ENCODE results near the gene PLAC8.

Gene PLAC8

GRCh38 chr4:83125738-83126141 lies 11.2 kb upstream of the PLAC8 start:
- H3K27ac ChIP-seq = no peak overlapping the region
- ChIA-PET POLR2A (ENCODE audit: low non-redundant PET) (no interaction called here), CTCF (interaction anchor here (0.5 to 1.0 kb wide), 3 partner anchors 16 to 387 kb away, joined by 3 to 5 read pairs (median 3); no protein-coding TSS in a partner anchor)
- TF ChIP-seq, protein P1, sequence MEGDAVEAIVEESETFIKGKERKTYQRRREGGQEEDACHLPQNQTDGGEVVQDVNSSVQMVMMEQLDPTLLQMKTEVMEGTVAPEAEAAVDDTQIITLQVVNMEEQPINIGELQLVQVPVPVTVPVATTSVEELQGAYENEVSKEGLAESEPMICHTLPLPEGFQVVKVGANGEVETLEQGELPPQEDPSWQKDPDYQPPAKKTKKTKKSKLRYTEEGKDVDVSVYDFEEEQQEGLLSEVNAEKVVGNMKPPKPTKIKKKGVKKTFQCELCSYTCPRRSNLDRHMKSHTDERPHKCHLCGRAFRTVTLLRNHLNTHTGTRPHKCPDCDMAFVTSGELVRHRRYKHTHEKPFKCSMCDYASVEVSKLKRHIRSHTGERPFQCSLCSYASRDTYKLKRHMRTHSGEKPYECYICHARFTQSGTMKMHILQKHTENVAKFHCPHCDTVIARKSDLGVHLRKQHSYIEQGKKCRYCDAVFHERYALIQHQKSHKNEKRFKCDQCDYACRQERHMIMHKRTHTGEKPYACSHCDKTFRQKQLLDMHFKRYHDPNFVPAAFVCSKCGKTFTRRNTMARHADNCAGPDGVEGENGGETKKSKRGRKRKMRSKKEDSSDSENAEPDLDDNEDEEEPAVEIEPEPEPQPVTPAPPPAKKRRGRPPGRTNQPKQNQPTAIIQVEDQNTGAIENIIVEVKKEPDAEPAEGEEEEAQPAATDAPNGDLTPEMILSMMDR (conservative IDR thresholded peaks at IDR 0.05; ENCODE audit: low read depth) = no peak
- no peak for DNase-seq (ENCODE audit: low spot score)

DNA sequence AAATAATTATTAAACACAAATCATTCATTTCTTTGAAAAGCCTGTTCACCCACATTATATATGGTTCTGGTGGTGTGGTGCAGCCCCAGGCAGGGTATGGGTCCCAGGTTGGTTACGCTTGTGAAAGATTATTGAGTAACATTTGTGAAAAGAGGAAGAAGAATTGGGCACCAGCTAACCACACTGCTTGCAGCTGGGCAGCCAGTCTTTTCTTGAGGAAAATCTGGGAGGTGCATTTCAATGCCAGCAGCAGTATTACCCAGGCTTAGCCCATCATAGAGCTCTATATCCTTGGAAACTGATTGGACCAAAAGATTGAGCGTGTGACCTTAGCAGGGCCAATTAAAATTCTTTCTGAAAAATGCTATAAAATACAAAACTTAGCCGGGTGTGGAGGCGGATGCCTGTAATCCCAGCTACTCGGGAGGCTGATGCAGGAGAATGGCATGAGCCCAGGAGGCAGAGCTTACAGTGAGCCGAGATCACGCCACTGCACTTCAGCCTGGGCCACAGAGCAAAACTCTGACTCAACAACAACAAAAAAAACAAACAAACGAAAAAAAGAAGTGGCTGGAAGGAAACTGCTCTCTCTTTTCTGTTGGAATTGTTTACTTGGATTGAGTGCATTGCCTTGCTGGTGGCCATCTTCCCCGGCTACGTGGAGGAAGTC lies 9.7 kb upstream of the PLAC8 start:
- CTCF ChIA-PET = no interaction called here
- POLR2A ChIA-PET (ENCODE audit: low non-redundant PET) = no interaction called here

GRCh38 chr4:83121246-83121645 lies 6.7 kb upstream of the PLAC8 start:
- no peak overlapping the region for H3K27ac ChIP-seq
- ChIA-PET POLR2A (ENCODE audit: low non-redundant PET) (no interaction called here), CTCF (no interaction called here)
- no peak for DNase-seq (ENCODE audit: low spot score)
- TF ChIP-seq, protein P1 (conservative IDR thresholded peaks at IDR 0.05; ENCODE audit: low read depth) = no peak

More for the DNA sequence above, 9.7 kb upstream of the PLAC8 start:
- no peak for DNase-seq (ENCODE audit: low spot score)
- TF ChIP-seq, protein P1 (conservative IDR thresholded peaks at IDR 0.05; ENCODE audit: low read depth) = no peak
- no peak overlapping the region for H3K27ac ChIP-seq

DNA sequence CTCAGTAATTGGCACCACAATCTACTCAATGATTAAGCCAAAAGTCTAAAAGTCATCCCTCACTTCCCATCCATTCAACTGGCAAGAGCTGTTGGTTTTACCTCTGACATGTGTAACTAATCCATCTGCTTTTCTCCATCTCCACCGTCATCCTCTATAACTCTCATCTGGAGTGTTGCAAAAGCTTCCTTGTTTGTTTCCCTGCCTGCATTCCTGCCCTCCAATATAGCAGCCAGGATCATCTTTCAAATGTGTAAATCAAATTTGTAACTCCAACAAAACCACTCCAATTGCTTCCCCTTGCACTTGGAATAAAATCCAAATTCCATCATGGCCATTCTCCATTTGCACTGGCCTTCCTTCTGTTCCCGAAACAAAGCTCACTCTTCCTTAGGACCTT lies 4.3 kb upstream of the PLAC8 start:
- no peak for DNase-seq (ENCODE audit: low spot score)
- CTCF ChIA-PET = no interaction called here
- H3K27ac ChIP-seq = no peak overlapping the region
- POLR2A ChIA-PET (ENCODE audit: low non-redundant PET) = no interaction called here
- TF ChIP-seq, protein P1 (conservative IDR thresholded peaks at IDR 0.05; ENCODE audit: low read depth) = no peak

GRCh38 chr4:83115656-83116285 lies 1.2 kb upstream of the PLAC8 start:
- ChIA-PET POLR2A (ENCODE audit: low non-redundant PET) (no interaction called here), CTCF (interaction anchor here (0.6 kb wide), 1 partner anchor 145 kb away, joined by 3 read pairs; no protein-coding TSS in a partner anchor)
- TF ChIP-seq, protein P1 (conservative IDR thresholded peaks at IDR 0.05; ENCODE audit: low read depth) = no peak

DNA sequence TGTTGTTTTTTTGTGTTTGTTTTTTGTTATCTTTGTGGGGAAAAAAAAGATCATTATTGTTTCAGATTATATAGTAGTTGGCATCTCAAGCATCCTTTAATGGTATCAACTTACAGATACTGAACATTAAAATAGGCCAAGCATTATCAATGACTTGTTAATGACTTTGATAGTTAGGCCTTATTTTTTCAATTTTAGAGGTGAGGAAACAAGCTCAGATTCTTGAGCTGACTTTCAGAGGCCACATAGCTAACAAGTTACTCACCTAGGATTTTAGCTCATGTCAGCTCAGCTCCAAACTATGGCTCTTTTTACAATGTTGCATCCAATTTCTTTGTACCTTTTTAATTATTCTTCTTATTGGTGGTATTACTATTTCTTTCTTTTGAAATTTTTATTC lies 471 bp upstream of the PLAC8 start:
- peak; percentile 38 for DNase-seq (ENCODE audit: low spot score)
- ChIA-PET CTCF (no interaction called here), POLR2A (ENCODE audit: low non-redundant PET) (no interaction called here)
- no peak overlapping the region for H3K27ac ChIP-seq
- TF ChIP-seq, protein P1 (conservative IDR thresholded peaks at IDR 0.05; ENCODE audit: low read depth) = no peak

More at GRCh38 chr4:83115656-83116285, 1.2 kb upstream of the PLAC8 start:
- no peak for DNase-seq (ENCODE audit: low spot score)
- H3K27ac ChIP-seq = no peak overlapping the region
